Skeletal muscle satellite cell (primary cell): ENCODE measurements around the gene WDTC1.

Source experiments
- H3K27me3 ChIP-seq: 2 replicates; pipeline ENCODE4 v1.7.0; 2013; ENCODE audit warnings: low read length; ENCODE audit not compliant: control insufficient read depth, insufficient read depth
- H3K36me3 ChIP-seq: 2 replicates; pipeline ENCODE4 v1.7.0; 2013; ENCODE audit warnings: mild to moderate bottlenecking, control low read depth, low read length; ENCODE audit not compliant: insufficient read depth
- H3K4me1 ChIP-seq: 2 replicates; pipeline ENCODE4 v1.7.0; 2013; ENCODE audit warnings: low read length; ENCODE audit not compliant: control insufficient read depth, insufficient read depth
- H3K4me2 ChIP-seq: 2 replicates; pipeline ENCODE4 v1.7.0; 2013; ENCODE audit warnings: mild to moderate bottlenecking, low read length
- H3K4me3 ChIP-seq: 2 replicates; pipeline ENCODE4 v1.7.0; 2013; ENCODE audit warnings: low read length
- H3K9ac ChIP-seq: 2 replicates; pipeline ENCODE4 v1.7.0; 2013; ENCODE audit warnings: mild to moderate bottlenecking, low read depth, low read length, moderate library complexity
- H3K9me3 ChIP-seq: replicated peaks from 2 replicates; pipeline ENCODE4 v1.7.0; 2013; ENCODE audit warnings: mild to moderate bottlenecking, control low read depth, low read length

Gene WDTC1

GRCh38 chr1:27342391-27342777 is 108.0 kb downstream of the WDTC1 start:
- no peak overlapping the region for H3K9ac ChIP-seq
- H3K4me1 ChIP-seq: peaks cover 26% of the 10 kb centered on the region
- H3K9me3 ChIP-seq: no peaks in the 10 kb centered on the region
- H3K36me3 ChIP-seq: no peaks in the 10 kb centered on the region
- H3K4me2 ChIP-seq: no peak overlapping the region
- no peak overlapping the region for H3K4me3 ChIP-seq
- H3K27me3 ChIP-seq: no peaks in the 10 kb centered on the region

- Histone ChIP-seq H3K4me2 (no peak overlapping the region), H3K36me3 (no peaks in the 10 kb centered on the region), H3K27me3 (no peaks in the 10 kb centered on the region), H3K9ac (no peak overlapping the region), H3K4me1 (peaks cover 28% of the 10 kb centered on the region), H3K4me3 (no peak overlapping the region), H3K9me3 (no peaks in the 10 kb centered on the region)
Observed at GRCh38 chr1:27342778-27343638, 108.6 kb downstream of the WDTC1 start.

- Histone ChIP-seq H3K9ac (no peak overlapping the region), H3K4me1 (peaks cover 28% of the 10 kb centered on the region), H3K4me2 (no peak overlapping the region), H3K27me3 (no peaks in the 10 kb centered on the region), H3K9me3 (no peaks in the 10 kb centered on the region), H3K4me3 (no peak overlapping the region), H3K36me3 (no peaks in the 10 kb centered on the region)
Observed at GRCh38 chr1:27343639-27344025, 109.2 kb downstream of the WDTC1 start.

- peaks cover 42% of the 10 kb centered on the region for H3K4me1 ChIP-seq
- peaks cover 3% of the 10 kb centered on the region for H3K27me3 ChIP-seq
- no peak overlapping the region for H3K9ac ChIP-seq
Observed at GRCh38 chr1:27345272-27345671, 110.8 kb downstream of the WDTC1 start.

GRCh38 chr1:27346357-27346756 is 111.9 kb downstream of the WDTC1 start:
- Histone ChIP-seq H3K9ac (no peak overlapping the region), H3K9me3 (no peaks in the 10 kb centered on the region), H3K4me1 (peaks cover 35% of the 10 kb centered on the region), H3K36me3 (no peaks in the 10 kb centered on the region), H3K27me3 (peaks cover 4% of the 10 kb centered on the region), H3K4me2 (no peak overlapping the region), H3K4me3 (no peak overlapping the region)

More at GRCh38 chr1:27345272-27345671, 110.8 kb downstream of the WDTC1 start:
- Histone ChIP-seq H3K36me3 (no peaks in the 10 kb centered on the region), H3K4me2 (no peak overlapping the region), H3K9me3 (no peaks in the 10 kb centered on the region), H3K4me3 (no peak overlapping the region)

GRCh38 chr1:27346991-27347624 is 112.7 kb downstream of the WDTC1 start:
- Histone ChIP-seq H3K36me3 (no peaks in the 10 kb centered on the region), H3K9ac (no peak overlapping the region), H3K4me2 (no peak overlapping the region), H3K4me3 (no peak overlapping the region), H3K9me3 (no peaks in the 10 kb centered on the region), H3K27me3 (peaks cover 4% of the 10 kb centered on the region), H3K4me1 (peaks cover 27% of the 10 kb centered on the region)

GRCh38 chr1:27348861-27349783 is 114.7 kb downstream of the WDTC1 start:
- Histone ChIP-seq H3K4me3 (peak overlapping the region; percentile 63), H3K9ac (no peak overlapping the region)

GRCh38 chr1:27349784-27350662 is 115.6 kb downstream of the WDTC1 start:
- H3K4me2 ChIP-seq: peak overlapping the region; percentile 79
- H3K9ac ChIP-seq: no peak overlapping the region
- peaks cover under 1% of the 10 kb centered on the region for H3K36me3 ChIP-seq
- peaks cover 19% of the 10 kb centered on the region for H3K4me1 ChIP-seq
- H3K4me3 ChIP-seq: peak overlapping the region; percentile 63
- H3K27me3 ChIP-seq: peaks cover 4% of the 10 kb centered on the region
- no peaks in the 10 kb centered on the region for H3K9me3 ChIP-seq

More at GRCh38 chr1:27348861-27349783, 114.7 kb downstream of the WDTC1 start:
- Histone ChIP-seq H3K4me2 (peak overlapping the region; percentile 79), H3K9me3 (no peaks in the 10 kb centered on the region), H3K36me3 (no peaks in the 10 kb centered on the region), H3K4me1 (peaks cover 19% of the 10 kb centered on the region), H3K27me3 (peaks cover 4% of the 10 kb centered on the region)

GRCh38 chr1:27350663-27351540 is 116.5 kb downstream of the WDTC1 start:
- H3K36me3 ChIP-seq: peaks cover 9% of the 10 kb centered on the region
- no peak overlapping the region for H3K4me3 ChIP-seq
- H3K4me1 ChIP-seq: peaks cover 19% of the 10 kb centered on the region
- no peak overlapping the region for H3K9ac ChIP-seq
- H3K9me3 ChIP-seq: no peaks in the 10 kb centered on the region
- H3K4me2 ChIP-seq: no peak overlapping the region
- peaks cover 4% of the 10 kb centered on the region for H3K27me3 ChIP-seq

GRCh38 chr1:27351541-27352107 is 117.2 kb downstream of the WDTC1 start:
- Histone ChIP-seq H3K9me3 (no peaks in the 10 kb centered on the region), H3K4me2 (no peak overlapping the region), H3K27me3 (peaks cover 4% of the 10 kb centered on the region), H3K36me3 (peaks cover 16% of the 10 kb centered on the region), H3K4me3 (no peak overlapping the region), H3K9ac (no peak overlapping the region), H3K4me1 (peaks cover 19% of the 10 kb centered on the region)
